ENCODE measurements around the gene GPR55.

GPR55 gene

DNA sequence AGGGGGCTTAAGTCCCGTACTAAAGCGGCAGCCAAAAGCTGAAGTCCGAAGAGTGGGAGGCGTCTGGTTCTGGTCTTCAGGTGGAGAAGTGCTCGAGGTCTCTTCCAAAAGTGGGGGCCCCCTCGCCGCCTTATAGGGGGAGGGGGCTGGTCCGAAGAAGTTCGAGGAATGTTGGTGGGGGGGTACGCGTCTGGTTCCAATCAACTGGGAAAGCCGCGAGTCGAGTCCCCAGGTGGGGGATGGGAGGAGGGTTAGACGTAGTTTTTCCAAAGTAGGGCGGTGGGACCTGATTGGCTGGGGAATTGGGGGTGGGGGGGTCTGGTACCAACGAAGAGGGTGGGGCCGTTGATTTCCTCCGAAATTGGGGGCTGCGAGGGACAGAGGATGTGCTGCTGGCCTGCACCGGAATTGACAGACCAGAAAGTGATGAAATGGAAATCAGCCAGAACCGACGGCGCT is 59.7 kb downstream of the GPR55 start:
- no peak for DNase-seq

DNA sequence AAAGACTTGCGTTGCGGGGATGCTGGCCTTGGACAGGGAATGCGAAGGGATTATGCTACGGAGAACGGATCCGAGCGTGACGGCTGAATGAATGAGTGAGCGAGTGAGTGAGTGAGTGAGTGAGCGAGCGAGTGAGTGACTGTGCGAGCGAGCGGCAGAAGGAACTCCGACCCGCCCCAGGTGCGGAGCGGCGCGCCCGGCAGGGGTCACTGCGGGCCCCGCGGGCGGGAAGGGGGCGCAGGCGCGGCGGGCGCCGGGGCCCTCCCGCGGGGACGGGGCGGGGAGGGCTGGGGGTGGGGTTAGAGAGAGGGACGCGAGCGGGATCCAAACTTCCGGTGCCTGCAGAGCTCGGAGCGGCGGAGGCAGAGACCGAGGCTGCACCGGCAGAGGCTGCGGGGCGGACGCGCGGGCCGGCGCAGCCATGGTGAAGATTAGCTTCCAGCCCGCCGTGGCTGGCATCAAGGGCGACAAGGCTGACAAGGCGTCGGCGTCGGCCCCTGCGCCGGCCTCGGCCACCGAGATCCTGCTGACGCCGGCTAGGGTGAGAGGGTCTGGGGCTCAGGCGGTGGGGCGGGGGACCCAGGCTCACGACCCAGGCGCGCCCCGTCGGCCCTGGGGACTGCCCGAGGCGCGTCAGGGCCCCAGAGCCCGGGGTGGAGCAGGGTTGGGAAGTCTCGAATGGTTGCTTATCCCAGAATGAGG is 60.3 kb downstream of the GPR55 start, which contains the start of gene ITM2C:
Gene ITM2C, plus strand, starts transcription at position 338 of the 702 bp plus-strand sequence. Its CDS starts 84 bp downstream, at position 422.
- peak; percentile 55 to 68 for DNase-seq

DNA sequence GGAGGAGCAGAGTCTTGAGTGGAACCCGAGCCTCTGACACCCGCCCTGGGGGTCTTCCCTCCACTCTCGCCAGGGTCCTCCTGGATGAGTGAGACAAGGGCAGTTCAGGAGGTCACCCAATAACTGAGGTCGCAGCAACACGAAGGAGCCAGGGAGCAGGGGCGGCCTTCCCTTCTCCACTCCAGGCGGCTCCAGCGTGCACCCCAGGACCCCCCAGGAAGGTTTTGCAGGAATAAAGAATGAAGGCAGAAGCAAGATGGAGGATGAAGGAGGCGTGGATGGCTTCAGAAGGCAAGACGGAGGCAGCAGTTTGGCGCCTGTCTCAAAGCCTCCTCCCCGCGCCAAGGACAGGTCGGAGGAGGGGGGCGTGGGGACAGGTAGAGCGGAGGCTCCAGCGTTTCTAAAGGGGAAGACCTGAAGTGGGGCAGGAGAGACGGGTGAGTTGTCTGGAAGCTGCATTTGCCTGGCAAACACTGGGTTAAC is 60.9 kb downstream of the GPR55 start:
- no peak for DNase-seq

DNA sequence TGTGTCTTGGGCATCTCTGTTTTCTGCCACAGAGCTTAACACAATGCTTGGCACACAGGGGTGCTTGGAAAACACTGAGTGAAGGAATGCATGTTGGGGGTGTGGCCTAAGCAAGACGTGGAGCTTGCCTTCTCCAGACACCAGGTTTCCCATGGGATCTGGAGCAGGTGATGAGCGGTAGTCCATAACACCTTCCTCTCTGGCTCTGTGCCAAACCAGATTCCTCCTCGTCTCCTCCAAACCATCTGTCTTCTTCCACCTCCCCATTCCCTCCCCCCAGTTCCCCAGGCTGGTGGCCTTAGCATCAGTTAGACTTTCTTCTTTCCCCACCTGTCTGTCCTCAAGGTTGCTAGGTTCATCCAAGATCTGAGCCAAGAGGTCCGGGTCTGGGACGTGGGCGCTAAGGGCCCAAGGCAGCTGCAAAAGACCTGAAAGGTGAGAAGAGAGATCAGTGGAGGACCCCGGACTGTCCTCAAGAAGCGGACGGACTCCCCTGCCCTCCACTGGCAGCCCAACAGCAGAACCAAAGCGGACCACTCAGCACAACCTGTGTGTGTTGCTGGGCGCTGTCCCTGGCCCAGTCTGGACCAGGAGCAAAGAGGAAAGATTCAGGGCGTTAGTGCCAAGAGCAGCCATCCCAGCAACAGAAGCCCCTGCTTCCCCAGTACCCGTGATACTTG is 61.5 kb downstream of the GPR55 start:
- DNase-seq: no peak

DNA sequence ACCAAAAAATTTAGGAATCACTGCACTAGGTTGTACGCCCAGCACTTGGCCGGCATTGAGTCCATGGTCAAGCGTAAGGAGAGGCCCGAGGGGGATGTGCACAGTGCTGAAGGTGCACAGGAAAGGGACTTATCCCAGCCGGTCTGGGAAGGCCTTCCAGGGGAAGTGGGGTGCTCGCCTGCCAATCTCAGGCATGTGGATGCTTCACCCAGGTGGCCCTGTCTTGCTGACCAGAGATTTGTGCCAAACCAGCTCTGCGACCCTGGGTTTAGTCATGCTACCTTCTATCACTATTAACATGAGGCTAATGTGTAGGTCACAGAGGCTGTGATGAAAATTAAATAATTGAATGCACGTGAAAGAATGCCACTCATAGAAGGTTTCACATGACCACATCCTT is 62.0 kb downstream of the GPR55 start:
- DNase-seq: no peak

DNA sequence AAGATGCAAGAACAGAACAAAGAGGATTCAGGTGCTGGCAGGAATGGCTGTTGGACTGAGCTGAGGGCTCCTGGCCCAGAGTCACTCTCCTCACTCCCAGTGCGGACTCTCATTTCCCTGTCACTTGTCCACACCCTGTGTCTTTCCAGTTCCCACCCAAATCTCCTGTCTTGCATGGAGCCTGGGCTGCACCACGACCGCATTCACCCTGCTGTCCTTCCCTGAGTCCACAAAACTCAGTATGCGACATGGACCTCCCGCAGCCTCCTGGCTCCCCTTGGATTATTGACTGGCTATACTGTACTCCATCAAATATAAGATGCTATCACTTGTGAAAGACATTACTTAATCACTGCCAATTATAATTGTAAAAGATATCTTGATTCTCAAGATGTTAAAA is 62.8 kb downstream of the GPR55 start:
- no peak for DNase-seq

DNA sequence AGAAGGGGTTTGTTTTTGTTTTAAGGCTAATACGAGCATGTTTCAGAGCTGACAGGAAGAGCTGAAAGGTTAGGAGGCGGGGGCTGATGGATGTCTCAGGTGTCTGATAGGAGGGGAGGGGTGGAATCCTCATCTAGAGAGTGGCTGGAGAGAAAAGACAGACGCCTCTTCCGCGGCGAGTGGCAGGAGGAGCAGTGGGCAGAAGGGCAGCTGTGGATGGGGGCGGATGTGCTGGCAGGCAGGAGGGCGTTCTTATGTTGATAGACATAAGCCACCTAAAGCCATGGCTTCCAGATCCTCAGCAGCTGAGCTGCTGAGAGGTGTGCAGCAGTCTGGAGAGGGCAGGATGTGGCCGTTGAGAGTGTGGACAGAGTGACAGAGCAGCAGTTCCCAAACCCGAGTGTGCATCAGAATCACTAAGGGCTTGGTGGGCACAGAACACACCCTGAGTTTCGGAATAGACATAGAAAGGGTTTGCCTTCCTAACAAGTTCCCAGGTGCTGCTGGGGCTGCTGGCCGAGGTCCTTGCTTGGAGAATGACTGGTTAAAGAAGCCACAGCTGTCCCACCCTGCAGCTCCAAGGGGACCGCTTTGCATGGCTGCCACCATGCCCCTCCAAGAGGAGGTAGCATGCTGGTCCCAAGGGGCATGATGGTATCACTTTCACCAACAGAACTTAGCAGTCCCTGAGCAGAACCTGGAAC is 63.3 kb downstream of the GPR55 start:
- DNase-seq: peak; percentile 32 to 71
